Measurements from ENCODE around the gene MYBPC2.

GRCh38 chr19:50508843-50509190, 76.1 kb downstream of the MYBPC2 start:
- TF ChIP-seq RARB (CRISPR knock-in tag; IDR thresholded peaks at IDR 0.05) (no peak), CSDC2 (CRISPR knock-in tag; IDR thresholded peaks at IDR 0.05) (no peak), POU6F1 (CRISPR knock-in tag; IDR thresholded peaks at IDR 0.05; ENCODE audit: borderline replicate concordance, low read depth) (no peak), ARNTL (CRISPR knock-in tag; IDR thresholded peaks at IDR 0.05; ENCODE audit: borderline replicate concordance, low read depth) (no peak), TOX (CRISPR knock-in tag; IDR thresholded peaks at IDR 0.05; ENCODE audit: borderline replicate concordance) (no peak), ZFP3 (CRISPR knock-in tag; IDR thresholded peaks at IDR 0.05) (no peak), TSHZ2 (CRISPR knock-in tag; IDR thresholded peaks at IDR 0.05) (no peak), ZNF565 (CRISPR knock-in tag; conservative IDR thresholded peaks at IDR 0.05; ENCODE audit: low read depth) (no peak), PATZ1 (CRISPR knock-in tag; IDR thresholded peaks at IDR 0.05; ENCODE audit: borderline replicate concordance) (no peak), CREB5 (CRISPR knock-in tag; IDR thresholded peaks at IDR 0.05; ENCODE audit: low read depth) (no peak), GLIS3 (CRISPR knock-in tag; IDR thresholded peaks at IDR 0.05) (no peak)

Measured in SK-N-SH treated with all-trans-retinoic acid at 6 μM for 48 hours (cell line).